HepG2 (cell line): ENCODE results near the gene EIF3L. TPM values are rescaled to one million over a fixed set of nuclear protein-coding genes. Genes with fewer than 3 reads are reported as not detected.

Experiments used
- ARNT2 ChIP-seq: sonication (generic); formaldehyde crosslinking; IDR thresholded peaks from 2 replicates; pipeline ENCODE4 v1.8.0; 2022; ENCODE audit warnings: mild to moderate bottlenecking, low read depth, missing genetic modification reagents, moderate library complexity
- ESRRA ChIP-seq: sonication (generic); formaldehyde crosslinking; IDR thresholded peaks from 2 replicates; pipeline ENCODE4 v1.5.1; 2020; ENCODE audit warnings: mild to moderate bottlenecking, low read depth, missing genetic modification reagents
- ISL2 ChIP-seq: sonication (generic); formaldehyde crosslinking; IDR thresholded peaks from 2 replicates; pipeline ENCODE4 v1.5.0; 2020; ENCODE audit warnings: missing genetic modification reagents
- KDM2A ChIP-seq: sonication (generic); formaldehyde crosslinking; IDR thresholded peaks from 2 replicates; pipeline ENCODE4 v1.4.0; 2020; ENCODE audit warnings: low read depth, missing genetic modification reagents, borderline replicate concordance
- NBN ChIP-seq: fragments of 450-650 bp; conservative IDR thresholded peaks from 2 replicates; pipeline ENCODE4 v1.6.1; 2017
- SP1 ChIP-seq, 2 experiments: fragments of 450-650 bp in 1 of 2; sonication (generic) in 1 of 2; formaldehyde crosslinking in 1 of 2; IDR thresholded peaks; 2 replicates each; pipeline versions ENCODE4 v1.4.0 to v1.6.1; 2016 to 2020; ENCODE audit warnings: missing genetic modification reagents in 1 of 2
- THAP11 ChIP-seq: IDR thresholded peaks from 2 replicates; pipeline ENCODE4 v1.6.1; 2016; ENCODE audit warnings: missing biosample characterization, missing genetic modification reagents
- ZNF101 ChIP-seq: sonication (generic); formaldehyde crosslinking; IDR thresholded peaks from 2 replicates; pipeline ENCODE4 v1.4.0; 2020; ENCODE audit warnings: mild to moderate bottlenecking, low read depth, missing genetic modification reagents, borderline replicate concordance
- ZNF251 ChIP-seq: sonication (generic); formaldehyde crosslinking; IDR thresholded peaks from 2 replicates; pipeline ENCODE4 v1.9.0; 2021; ENCODE audit warnings: mild to moderate bottlenecking, missing genetic modification reagents
- ZNF589 ChIP-seq: sonication (generic); formaldehyde crosslinking; conservative IDR thresholded peaks from 2 replicates; pipeline ENCODE4 v1.8.0; 2022; ENCODE audit warnings: mild to moderate bottlenecking, moderate library complexity, missing genetic modification reagents
- ZNF781 ChIP-seq: sonication (generic); formaldehyde crosslinking; IDR thresholded peaks from 2 replicates; pipeline ENCODE4 v1.5.1; 2020; ENCODE audit warnings: borderline replicate concordance, mild to moderate bottlenecking, missing genetic modification reagents; ENCODE audit errors: not compliant biosample characterization
- ZSCAN31 ChIP-seq: sonication (generic); formaldehyde crosslinking; IDR thresholded peaks from 2 replicates; pipeline ENCODE4 v1.5.0; 2020; ENCODE audit warnings: low read depth, mild to moderate bottlenecking, missing genetic modification reagents
- polyA plus RNA-seq, 8 experiments: library from polyadenylated mRNA; depleted of rRNA in 3 of 8; stranded (reverse) in 7 of 8; unstranded in 1 of 8; fragments of >200 nt; fragmentation: Illumina TruSeq in 4 of 8; extraction: Trizol in 4 of 8; gene quantifications; 2 replicates each; pipeline versions ENCODE4 v1.2.1 to v1.2.3, GENCODE V29; 2011 to 2016; ENCODE audit warnings: low read depth in 4 of 8, missing spikeins in 1 of 8, mixed read lengths in 1 of 8; ENCODE audit not compliant: insufficient read depth in 1 of 8
- total RNA-seq, 5 experiments: library from RNA; depleted of rRNA; stranded (reverse); fragments of >200 nt; fragmentation: Illumina TruSeq; extraction: Trizol; gene quantifications; 2 replicates each; pipeline ENCODE4 v1.2.3, GENCODE V29; 2016; ENCODE audit warnings: low read depth in 1 of 5
- TF ChIP-seq, protein P1 (sequence below): sonication (generic); formaldehyde crosslinking; IDR thresholded peaks from 2 replicates; pipeline ENCODE4 v1.5.1; 2020; ENCODE audit warnings: mild to moderate bottlenecking, missing genetic modification reagents, moderate library complexity
- TF ChIP-seq, protein P2 (sequence below): IDR thresholded peaks from 2 replicates; pipeline ENCODE4 v1.6.1; 2016
- TF ChIP-seq, protein P3 (sequence below): sonication (generic); formaldehyde crosslinking; IDR thresholded peaks from 2 replicates; pipeline ENCODE4 v1.8.1; 2023; ENCODE audit warnings: mild to moderate bottlenecking, missing genetic modification reagents, borderline replicate concordance
- TF ChIP-seq, protein P4 (sequence below): sonication (generic); formaldehyde crosslinking; IDR thresholded peaks from 2 replicates; pipeline ENCODE4 v1.4.0; 2020; ENCODE audit warnings: missing genetic modification reagents
- TF ChIP-seq, protein P5 (sequence below): sonication (generic); formaldehyde crosslinking; IDR thresholded peaks from 2 replicates; pipeline ENCODE4 v1.4.0; 2020; ENCODE audit warnings: mild to moderate bottlenecking, low read depth, missing genetic modification reagents

EIF3L gene
- total and polyA plus RNA-seq, 2 of the 13 experiments (the other 11 are each of a cell fraction or from before 2014, with no cell fraction given), result 514 to 793 TPM

DNA sequence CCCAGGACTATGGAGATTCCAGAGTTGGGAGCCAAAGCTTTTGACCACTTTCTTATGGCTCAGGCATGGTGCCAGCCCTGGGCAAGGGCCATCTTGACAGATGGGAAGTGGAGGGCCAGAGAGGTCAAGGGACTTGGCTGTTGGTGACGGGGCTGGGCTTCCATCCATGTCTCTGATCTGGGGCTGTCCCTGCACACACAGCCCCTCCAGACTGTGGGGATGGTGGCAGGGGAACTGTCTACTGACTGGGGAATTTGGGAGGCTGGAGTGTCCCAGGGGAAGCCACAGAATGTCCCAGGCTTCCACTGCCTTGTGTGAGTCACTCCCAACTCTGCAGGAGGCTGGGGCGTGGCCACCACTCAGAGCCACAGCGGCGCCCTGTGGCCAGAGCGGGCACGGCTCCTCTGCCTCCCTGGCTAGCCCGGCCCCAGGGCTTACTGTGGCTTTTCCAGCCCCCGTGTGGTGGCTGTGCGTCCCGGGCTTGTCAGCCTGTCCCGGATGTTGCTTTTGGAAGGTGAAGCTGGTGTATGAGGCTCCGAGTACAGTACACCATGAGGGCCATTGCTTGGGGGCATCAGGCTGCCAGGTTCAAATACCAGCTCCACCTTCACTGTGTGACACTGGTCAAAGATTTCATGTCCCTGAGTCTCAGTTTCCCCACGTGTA is 84.6 kb downstream of the EIF3L start (continued):
- TF ChIP-seq, protein P1, sequence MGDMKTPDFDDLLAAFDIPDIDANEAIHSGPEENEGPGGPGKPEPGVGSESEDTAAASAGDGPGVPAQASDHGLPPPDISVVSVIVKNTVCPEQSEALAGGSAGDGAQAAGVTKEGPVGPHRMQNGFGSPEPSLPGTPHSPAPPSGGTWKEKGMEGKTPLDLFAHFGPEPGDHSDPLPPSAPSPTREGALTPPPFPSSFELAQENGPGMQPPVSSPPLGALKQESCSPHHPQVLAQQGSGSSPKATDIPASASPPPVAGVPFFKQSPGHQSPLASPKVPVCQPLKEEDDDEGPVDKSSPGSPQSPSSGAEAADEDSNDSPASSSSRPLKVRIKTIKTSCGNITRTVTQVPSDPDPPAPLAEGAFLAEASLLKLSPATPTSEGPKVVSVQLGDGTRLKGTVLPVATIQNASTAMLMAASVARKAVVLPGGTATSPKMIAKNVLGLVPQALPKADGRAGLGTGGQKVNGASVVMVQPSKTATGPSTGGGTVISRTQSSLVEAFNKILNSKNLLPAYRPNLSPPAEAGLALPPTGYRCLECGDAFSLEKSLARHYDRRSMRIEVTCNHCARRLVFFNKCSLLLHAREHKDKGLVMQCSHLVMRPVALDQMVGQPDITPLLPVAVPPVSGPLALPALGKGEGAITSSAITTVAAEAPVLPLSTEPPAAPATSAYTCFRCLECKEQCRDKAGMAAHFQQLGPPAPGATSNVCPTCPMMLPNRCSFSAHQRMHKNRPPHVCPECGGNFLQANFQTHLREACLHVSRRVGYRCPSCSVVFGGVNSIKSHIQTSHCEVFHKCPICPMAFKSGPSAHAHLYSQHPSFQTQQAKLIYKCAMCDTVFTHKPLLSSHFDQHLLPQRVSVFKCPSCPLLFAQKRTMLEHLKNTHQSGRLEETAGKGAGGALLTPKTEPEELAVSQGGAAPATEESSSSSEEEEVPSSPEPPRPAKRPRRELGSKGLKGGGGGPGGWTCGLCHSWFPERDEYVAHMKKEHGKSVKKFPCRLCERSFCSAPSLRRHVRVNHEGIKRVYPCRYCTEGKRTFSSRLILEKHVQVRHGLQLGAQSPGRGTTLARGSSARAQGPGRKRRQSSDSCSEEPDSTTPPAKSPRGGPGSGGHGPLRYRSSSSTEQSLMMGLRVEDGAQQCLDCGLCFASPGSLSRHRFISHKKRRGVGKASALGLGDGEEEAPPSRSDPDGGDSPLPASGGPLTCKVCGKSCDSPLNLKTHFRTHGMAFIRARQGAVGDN (CRISPR knock-in tag), result peak; percentile 86
- TF ChIP-seq ZNF589 (CRISPR knock-in tag) (no peak), NBN (no peak), ARNT2 (CRISPR knock-in tag) (0 out of 2 replicates have a peak, but pooled peaks have one; percentile 57), ISL2 (CRISPR knock-in tag) (peak; percentile 59; the same call in 1 of the 2 replicates), SP1 (IDR thresholded peaks at IDR 0.05) (no peak), SP1 (CRISPR knock-in tag; IDR thresholded peaks at IDR 0.05) (peak; percentile 96), ESRRA (CRISPR knock-in tag) (0 out of 2 replicates have a peak, but pooled peaks have one; percentile 22), ZNF251 (CRISPR knock-in tag) (no peak), KDM2A (CRISPR knock-in tag) (peak; percentile 85), ZNF781 (CRISPR knock-in tag) (peak; percentile 48), THAP11 (CRISPR knock-in tag) (0 out of 2 replicates have a peak, but pooled peaks have one; percentile 62), ZNF101 (CRISPR knock-in tag) (no peak), ZSCAN31 (CRISPR knock-in tag) (0 out of 2 replicates have a peak, but pooled peaks have one; percentile 59)
- TF ChIP-seq, protein P2, sequence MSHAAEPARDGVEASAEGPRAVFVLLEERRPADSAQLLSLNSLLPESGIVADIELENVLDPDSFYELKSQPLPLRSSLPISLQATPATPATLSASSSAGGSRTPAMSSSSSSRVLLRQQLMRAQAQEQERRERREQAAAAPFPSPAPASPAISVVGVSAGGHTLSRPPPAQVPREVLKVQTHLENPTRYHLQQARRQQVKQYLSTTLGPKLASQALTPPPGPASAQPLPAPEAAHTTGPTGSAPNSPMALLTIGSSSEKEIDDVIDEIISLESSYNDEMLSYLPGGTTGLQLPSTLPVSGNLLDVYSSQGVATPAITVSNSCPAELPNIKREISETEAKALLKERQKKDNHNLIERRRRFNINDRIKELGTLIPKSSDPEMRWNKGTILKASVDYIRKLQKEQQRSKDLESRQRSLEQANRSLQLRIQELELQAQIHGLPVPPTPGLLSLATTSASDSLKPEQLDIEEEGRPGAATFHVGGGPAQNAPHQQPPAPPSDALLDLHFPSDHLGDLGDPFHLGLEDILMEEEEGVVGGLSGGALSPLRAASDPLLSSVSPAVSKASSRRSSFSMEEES (CRISPR knock-in tag), result no peak
- TF ChIP-seq, protein P3, sequence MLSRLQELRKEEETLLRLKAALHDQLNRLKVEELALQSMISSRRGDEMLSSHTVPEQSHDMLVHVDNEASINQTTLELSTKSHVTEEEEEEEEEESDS (CRISPR knock-in tag), result no peak
- TF ChIP-seq, protein P4, sequence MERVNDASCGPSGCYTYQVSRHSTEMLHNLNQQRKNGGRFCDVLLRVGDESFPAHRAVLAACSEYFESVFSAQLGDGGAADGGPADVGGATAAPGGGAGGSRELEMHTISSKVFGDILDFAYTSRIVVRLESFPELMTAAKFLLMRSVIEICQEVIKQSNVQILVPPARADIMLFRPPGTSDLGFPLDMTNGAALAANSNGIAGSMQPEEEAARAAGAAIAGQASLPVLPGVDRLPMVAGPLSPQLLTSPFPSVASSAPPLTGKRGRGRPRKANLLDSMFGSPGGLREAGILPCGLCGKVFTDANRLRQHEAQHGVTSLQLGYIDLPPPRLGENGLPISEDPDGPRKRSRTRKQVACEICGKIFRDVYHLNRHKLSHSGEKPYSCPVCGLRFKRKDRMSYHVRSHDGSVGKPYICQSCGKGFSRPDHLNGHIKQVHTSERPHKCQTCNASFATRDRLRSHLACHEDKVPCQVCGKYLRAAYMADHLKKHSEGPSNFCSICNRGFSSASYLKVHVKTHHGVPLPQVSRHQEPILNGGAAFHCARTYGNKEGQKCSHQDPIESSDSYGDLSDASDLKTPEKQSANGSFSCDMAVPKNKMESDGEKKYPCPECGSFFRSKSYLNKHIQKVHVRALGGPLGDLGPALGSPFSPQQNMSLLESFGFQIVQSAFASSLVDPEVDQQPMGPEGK (CRISPR knock-in tag), result peak; percentile 67
- TF ChIP-seq, protein P5, sequence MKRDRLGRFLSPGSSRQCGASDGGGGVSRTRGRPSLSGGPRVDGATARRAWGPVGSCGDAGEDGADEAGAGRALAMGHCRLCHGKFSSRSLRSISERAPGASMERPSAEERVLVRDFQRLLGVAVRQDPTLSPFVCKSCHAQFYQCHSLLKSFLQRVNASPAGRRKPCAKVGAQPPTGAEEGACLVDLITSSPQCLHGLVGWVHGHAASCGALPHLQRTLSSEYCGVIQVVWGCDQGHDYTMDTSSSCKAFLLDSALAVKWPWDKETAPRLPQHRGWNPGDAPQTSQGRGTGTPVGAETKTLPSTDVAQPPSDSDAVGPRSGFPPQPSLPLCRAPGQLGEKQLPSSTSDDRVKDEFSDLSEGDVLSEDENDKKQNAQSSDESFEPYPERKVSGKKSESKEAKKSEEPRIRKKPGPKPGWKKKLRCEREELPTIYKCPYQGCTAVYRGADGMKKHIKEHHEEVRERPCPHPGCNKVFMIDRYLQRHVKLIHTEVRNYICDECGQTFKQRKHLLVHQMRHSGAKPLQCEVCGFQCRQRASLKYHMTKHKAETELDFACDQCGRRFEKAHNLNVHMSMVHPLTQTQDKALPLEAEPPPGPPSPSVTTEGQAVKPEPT, result no peak
